Activated CD8-positive, alpha-beta memory T cell treated with anti-CD3 and anti-CD28 coated beads for 48 hours (primary cell): ENCODE measurements around the gene ANTKMT.

Experiments
- DNase-seq, 3 experiments: peaks; one replicate each; pipeline ENCODE4 v3.0.0-alpha.2; 2020; ENCODE audit warnings: low read depth in 2 of 3, low spot score in 2 of 3

The ANTKMT gene

DNA sequence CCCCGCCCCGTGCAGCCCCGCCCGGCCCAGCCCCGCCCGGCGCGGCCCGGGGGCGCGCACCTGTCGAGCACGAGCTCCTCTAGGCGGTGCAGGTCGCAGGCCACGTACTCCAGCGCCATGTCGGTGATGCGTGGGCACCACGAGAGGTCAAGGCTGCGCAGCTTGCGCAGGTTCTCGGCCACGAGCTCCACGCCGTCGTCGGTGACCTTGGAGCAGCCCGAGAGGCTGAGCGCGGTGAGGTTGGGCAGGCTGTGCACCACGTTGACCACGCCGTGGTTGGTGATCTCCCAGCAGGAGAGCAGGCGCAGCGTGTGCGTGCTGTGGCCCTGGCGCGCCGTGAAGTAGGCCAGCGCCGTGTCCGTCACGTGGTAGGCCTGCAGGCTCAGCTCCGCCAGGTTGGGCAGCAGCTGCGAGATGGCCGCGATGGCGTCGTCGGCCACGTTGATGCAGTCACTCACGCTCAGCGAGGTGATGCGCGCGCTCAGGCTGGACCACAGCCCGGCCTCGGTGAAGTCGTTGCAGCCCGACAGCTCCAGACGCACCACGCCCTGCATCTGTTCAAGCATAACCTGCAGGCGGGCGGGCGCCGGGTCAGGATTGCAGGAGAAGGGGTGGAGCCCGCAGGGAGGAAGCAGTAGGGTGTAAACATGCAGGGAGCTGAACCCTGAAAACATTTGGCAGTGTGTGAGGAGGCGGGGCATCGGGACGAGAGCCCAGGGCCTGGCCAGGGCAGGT is 25.4 kb upstream of the ANTKMT start:
- DNase-seq = no peak

DNA sequence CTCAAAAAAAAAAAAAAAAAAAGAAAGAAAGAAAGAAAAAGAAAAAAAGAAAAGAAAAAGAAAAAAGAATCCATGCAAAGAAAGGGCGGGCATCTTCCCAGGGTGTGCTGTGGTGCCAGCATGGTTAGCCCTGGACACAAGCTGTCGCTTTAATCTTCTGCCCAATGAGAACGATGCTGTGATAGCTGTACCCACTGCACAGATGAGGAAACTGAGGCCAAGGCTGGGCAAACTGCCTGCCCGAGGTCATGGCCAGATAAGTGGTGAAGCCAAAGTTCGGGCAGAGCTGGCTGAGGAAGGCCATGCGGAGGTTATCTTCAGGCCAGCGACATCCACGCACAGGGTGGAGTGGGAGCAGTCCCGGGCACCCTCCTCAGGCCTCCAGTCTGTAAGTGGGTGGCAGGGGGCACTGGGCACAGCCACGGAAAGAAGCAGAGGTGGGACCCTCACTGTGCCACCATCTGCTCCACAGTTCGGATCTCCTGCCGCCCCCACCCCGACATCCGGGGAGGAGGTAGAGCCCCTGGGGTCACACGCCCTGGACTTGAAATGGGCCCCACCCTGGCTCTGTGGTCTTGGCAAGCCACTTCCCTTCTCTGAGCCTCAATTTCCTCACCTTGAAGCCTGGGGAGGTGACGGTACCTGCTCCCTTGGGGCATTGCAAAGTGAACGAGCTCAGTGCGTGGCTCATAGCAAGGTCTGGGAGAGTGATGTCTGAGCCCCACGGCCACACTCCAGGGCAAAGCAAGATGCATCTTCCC is 21.9 kb upstream of the ANTKMT start:
- no peak for DNase-seq

DNA sequence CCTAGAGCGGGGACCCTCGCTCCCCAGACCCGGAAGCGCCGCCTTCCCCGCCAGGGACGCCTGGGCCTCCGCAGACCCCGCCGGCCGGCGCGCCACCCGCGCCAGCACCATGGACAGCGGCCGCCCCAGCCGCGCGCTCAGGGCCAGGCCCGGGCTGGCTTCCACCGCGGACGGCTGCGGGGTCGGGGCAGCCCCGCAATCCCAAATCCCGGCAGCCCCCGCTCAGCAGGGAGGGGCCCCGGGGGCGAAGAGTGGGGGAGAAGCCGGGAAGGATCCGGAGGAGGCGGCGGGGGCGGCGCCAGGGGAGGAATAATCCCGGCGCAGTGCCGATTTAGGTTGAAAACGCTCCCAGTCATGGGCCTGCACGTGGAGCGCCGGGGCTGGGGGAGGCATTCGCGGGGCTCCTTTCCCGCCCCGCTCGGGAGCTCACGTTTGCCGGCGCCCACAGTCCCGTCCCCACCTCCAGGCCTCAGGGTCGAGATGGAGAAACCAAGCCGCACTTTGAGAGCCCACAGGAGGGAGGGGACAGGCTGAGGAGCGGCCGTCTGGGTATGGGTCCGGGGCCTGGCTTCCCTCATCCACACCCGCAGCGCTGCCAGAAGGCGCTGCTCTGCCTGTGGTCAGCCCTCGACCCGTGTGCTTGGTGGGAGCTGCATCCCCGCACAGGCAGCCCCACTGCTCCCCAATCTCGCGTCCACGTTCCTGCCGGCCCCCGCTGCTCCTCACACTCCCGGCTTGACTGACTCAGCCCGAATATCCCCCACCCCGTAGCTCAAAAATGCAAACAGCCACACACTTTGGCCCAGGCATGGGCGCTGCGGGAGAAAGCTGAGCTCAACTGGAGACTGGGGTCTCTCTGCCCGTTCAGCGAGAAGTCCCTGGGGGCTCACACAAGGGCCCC is 20.0 kb upstream of the ANTKMT start:
- DNase-seq = no peak

DNA sequence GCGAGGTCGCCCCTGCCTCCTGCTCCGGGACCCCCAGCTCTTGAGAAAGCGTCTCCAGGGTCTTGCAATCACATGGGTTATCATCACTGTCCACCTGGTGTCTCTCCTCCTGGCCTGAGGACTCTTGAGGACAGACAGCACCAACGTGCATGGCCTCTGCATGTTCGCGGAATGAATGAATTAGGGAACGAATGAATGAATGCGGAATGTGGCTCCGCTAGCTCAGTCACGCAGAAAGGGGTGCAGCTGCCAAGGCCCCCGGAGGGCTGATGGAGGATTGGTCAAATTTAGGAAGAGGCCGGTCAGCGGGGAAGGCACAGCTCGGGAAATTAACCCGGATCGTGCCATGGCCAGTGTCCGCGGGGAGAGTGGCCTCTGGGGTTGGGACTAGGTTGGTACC is 18.6 kb upstream of the ANTKMT start:
- DNase-seq = no peak

DNA sequence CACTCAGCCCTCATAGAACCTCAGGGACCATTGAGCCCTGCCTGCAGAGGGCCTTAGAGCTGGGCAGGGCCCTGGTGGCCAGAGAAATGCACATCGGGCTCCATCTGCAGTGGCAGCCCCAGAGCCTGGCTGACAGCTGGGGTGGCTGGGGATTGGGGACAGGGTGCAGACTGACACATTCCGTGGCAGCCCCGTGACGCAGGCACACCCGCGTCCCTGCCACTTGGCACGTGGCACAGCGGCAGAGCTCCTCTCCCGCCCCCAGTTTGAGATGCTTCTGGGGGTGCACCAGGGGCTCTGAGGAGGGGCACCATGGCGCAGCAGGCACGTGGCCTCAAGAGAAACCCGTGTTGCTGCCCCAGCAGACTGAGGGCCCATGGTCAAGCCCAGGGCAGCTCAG is 17.5 kb upstream of the ANTKMT start:
- no peak for DNase-seq

DNA sequence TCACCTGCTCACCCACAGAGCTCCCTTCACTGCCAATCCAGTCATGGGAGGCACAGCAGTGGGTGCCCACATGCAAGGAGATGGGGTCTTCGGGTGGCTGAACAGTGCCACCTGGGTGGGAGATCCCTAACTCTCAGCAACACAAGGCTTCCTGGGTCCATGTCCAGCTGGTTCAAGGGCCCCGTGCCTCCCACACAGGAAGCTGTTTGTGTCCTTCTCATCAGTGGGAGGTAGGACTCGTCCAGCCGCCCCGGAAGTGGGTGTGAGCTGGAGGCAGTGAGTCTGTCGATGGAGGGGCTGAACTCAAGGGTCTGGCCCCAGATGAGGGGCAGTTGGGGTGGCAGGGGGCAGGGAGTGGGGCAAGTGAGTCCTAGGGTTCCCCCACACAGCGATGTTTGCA is 16.9 kb upstream of the ANTKMT start:
- DNase-seq = no peak

DNA sequence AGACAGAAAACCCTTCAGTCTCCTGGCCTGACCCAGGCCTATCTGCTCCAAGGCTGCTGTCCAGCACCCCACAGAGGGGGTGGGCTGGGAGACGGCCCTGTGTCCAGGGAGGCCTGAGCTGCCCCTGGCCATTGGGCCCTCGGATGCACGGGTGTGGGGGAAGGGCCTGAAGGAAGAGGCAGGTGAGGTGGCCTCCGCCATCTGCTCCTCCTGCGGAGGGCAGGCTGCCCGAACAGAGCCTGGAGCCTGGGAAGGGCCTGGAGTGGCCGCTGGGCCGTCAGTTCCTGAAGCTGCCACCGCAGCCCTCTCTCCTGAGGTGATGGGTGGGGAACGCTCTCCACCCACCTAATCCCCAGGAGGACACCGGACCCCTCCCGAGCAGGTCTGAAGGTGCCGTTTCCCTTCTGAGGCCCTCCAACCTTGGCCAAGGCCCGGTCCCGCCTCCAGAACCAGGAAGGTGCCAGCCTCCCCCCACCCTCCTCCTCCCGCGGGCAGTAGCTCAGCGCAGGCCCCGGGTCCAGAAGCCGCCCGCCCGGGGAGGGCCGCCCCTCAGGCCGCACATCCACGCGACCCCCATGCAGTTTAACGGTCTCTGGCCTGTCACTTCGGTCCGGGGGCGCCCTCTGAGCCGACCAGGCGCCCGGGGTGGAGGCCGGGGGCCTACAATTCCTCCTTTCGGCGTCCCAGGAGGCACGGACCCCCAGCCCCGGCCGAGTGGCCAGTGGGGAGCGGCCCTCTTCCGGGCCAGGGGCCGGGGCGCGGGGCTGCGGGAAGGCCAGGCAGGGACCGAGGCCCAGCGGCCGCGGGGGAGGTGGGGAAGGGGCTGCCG is 16.2 kb upstream of the ANTKMT start:
- DNase-seq = no peak

DNA sequence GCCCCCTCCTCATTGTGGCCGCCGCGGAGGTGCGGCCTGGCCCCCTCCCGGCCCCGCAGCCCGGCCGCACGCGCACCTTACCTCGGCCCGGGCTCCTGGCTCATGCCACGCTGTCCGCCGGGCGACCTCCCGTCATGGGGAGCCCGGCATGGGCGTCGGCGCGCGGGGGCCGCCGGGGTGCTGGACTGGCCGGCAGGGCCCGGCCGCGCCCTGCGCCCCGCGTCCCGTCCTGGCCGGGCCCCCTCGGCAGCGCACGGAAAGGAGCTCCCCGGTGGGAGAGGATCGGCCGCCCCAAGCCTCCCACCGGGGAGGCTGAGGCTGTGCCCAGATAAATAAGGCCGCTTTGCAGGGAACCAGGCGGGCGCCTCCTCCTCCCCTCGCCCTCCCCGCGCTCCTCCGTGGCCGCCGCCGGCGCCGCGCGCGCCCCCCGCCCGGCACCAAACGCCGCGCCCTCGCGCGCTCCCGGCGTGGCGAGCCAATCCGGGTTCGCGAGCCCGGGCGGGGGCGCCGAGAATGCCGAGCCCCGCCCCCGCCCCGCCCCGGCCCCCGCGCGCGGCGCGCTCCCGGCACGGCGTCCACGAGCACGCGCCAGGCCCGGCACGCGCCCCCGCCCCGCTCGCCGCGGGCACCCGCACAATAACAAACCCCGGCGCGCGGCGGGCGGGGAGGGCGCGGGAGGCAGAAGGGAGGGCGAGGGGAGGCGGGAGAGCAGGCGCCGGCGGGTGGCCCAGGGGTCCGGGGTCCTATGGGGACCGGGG is 15.3 kb upstream of the ANTKMT start, which contains the start of gene FBXL16:
TSS of gene FBXL16 (minus strand) at position 371 of the 758 bp plus-strand sequence. CDS start 8,396 bp downstream, outside the sequence.
- no peak for DNase-seq

DNA sequence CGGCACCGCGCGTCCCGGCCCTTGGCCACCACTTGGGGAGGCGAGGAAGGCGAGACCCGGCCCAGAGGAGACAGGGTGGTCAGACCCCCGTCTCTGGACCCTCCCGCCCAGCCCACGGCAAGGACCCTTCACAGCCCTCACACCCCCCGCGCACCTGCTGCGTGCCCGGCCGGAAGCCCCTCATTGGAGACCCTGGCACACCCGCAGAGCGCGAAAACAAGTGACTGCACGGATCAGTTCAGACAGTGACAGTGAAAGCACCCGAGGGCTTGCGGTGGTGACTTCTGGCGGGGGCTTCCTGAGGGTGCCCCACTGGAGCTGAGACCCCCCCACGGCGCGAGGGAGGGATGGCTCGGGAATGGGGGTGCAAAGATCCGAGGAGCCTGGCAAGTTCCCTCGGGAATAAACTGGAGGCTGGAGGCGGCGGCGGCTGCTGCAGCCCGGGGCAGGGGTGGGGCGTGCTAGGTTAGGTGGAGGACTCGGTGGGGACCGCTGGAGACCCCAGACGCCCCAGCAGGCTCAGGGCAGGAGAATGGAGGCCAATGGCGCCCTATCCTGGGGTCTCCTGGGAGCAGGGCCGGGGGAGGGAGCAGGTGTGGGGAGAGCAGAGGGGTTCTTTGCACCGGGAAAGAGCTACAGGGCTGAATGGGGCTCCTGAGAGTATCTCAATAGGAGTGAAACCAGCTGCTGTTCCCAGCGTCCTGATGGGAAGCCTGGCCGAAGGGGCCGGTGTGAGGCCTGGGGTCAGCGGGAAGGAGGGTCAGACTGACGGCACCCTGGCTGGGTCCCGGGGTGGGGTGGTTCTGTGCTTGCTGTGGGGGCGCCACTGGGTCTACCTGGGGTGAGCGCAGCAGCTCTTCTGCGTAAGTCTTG is 14.5 kb upstream of the ANTKMT start:
- DNase-seq = no peak

DNA sequence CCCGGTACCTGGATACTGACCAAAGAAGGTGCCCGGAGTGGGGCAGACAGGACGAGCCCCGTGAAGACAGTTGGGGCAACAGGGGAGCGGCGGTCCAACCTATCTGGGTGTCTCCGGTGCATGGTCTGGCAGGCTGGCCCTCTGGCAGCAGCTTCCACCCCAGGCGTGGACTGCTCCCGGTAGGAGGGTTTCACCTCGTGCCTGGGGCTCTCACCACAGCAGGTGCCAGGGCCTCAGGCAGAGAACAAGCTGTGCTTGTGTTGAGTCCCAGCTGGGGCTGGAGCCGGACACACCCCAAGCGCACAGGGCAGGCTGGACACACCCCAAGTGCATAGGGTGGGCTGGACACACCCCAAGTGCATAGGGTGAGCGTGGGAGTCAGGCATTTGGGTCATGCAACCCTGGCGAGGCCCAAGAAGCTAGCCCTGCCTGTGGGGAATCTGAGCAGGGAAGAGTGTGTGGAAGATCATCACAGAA is 13.8 kb upstream of the ANTKMT start:
- DNase-seq = no peak

DNA sequence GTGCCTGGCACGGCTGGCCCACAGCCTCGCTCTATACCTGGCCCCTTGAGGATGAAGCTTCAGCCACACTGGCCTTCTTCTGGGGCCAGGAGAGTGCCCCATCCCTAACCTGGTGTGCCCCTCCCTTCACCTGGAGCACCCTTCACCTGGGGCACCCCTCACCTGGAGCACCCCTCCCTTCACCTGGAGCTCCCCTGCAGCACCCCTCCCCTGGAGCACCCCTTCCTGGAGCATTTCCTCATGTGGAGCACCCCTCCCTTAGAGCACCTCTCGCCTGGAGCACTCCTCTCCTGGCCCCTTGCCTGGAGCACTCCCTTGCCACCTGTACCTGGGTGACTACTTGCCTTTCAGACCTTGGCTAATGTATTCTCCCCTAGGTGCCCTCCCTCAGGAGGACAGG is 12.9 kb upstream of the ANTKMT start:
- no peak for DNase-seq

DNA sequence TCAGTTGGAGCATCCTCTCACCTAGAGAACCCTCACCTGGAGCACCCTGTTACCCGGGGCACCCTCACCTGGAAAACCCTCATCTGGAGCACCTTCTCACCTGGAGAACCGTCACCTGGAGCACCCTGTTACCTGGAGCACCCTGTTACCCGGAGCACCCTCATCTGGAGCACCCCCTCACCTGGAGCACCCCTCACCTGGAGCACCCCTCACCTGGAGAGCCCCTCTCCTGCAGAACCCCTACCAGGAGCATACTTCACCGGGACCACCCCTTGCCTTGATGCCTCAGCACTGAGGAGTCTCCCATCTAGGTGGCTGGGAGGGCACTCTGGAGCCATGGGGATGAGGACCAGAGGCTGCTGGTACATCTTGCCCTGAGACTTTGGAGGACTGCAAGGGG is 12.0 kb upstream of the ANTKMT start:
- DNase-seq = no peak

DNA sequence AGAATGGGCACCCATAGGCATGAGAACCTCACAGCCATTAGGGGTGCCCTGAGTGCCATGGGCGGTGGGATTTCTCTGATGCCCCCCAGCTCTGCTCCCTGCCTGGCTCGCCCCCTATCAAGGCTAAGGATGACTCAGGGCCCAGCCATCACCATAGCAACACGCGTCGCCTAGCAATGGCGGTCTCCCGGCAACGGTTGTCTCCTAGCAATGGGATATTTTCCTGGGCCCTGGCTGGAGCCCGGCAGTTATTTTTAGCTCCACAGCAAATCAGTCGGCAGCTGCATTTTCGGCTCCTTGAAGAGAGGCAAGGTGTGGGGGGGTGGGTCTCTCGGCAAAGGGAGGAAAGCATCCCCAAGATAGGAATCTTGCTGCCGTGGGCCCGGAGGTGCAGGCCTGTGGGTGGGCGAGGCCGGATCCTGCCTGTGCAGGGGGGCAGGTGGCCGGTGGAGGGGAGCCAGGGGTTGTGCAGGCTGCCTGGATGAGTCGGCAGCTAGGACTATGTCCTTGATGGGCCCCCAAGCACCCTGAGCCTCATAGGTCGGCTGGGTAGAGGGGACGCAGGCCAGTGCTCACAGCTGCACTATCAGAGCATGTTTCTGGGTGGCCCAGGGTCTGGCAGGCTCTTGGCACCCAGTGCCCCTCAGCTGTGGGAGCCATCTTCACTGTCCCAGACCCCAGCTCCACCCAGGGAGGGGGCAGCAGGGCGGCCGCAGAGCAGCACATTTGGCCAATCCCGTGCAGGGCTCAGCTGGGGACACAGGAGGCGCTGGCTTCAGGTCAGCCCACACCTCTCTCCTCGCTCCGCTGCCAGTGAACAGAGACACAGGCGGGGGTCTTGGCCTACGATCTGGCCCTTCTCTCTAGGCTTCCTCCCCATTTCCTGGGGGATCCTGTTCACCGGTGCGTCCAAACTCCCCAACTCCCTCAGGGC is 11.1 kb upstream of the ANTKMT start:
- DNase-seq = no peak

DNA sequence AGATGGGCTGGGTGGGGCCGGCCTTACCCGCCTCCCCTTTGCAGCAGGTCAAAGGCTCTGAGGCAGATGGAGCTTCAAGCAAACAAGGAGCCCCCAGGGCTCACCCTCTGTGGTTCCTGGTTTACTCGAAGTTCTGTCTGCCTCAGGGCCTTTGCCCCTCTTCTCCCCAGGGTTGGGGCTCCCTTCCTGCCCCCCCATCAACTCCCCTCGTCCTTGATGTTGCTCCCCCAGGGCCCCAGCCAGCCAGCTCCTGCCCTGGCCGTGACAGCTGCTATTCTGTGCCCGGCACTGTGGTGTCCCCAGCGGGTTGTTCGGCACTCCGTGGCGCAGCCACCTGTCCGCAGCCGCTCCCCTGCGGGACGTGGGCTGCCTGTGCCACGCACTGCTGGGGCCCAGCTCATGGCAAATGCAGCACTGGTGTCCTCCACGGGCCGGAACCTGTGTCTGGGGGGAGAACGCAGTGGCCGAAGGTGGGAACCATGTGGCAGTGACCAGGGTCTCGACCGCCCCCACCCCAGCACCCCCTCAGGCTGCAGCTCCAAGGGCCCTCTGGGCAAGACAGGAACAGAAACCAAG is 10.4 kb upstream of the ANTKMT start:
- DNase-seq = no peak

DNA sequence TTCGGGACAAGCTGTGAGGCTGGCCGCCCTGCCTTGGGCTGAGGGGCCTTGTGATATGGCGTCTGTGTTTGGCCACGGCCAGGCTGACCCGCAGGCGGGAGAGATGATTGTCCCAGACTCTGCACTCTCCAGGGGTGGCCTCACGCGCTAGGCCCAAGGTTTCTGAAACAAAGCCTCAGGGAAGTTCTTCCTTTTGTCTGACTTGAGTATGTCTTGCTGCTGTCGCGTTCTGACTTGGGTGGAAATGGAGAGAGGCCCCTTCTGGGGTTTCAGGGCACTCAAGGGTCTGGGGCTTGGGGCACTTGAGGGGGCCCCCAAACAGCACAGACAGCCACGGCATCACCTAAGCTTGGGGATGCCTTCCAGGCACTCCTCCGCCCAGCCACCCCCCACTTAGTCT is 9.9 kb upstream of the ANTKMT start:
- no peak for DNase-seq

DNA sequence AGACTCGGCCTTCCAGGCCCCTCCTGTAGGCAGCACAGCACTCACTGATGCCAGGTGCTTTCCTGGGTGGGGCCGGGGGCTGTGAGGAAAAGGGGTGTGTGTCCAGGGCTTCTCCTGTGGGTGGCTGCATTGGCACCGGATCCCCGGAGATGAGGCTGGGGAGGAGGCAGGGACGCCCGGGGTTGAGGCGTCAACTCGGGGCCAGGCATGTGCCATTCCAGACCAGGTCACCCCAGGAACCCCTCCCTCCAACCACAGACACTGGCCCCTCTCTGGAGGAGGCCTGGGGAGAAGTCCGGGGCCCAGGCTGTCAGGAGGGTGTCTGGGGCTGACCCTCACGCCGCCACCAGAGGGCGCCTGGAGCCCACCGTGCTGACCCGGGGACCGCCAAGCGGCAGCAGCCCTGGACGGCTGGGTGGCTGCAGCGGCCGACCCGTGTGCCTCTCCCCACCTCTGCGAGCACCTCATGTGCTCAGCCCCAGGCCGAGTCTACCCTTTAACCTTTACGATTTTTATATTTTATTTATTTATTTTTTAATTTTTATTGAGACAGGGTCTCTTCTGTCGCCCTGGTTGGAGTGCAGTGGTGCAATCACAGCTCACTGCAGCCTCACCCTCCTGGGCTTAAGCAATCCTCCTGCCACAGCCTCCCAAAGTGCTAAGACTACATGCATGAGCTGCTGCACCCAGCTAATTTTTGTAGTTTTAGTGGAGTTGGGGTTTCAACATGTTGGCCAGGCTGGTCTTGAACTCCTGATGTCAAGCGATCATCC is 9.2 kb upstream of the ANTKMT start:
- DNase-seq = peak in 2 of 3 experiments; percentile 74 to 81
